Spleen (tissue), 7 donors: Measurements from ENCODE around the gene LY6G6D.

ENCODE experiments used
- CTCF ChIP-seq, 11 experiments: fragments of 200-600 bp in 7 of 11; fragments of 450-650 bp in 4 of 11; sonication (generic) in 4 of 11; IDR thresholded peaks in 8 of 11; conservative IDR thresholded peaks in 3 of 11; 1 replicate in 7 of 11; 2 replicates in 4 of 11; pipeline versions ENCODE4 v1.4.0 to v1.8.0; 2016 to 2021; ENCODE audit warnings: antibody characterized with exemption in 11 of 11, inconsistent platforms in 4 of 11, mild to moderate bottlenecking in 1 of 11
- POLR2AphosphoS5 ChIP-seq, 3 donors: sonication (generic); formaldehyde crosslinking; IDR thresholded peaks; one replicate each; pipeline ENCODE4 v1.5.1; 2017; ENCODE audit warnings: antibody characterized with exemption in 3 of 3
- donor health status: DM: no; HTN: no; CAD: no; lungs with moderate emphysema.
- donor health status: DM: no; HTN: no; CAD: no.
- donor health status: DM: no; HTN: no; CAD: no.

GRCh38 chr6:31762878-31763618, 47.9 kb downstream of the LY6G6D start:
- no peak for TF ChIP-seq CTCF (IDR thresholded peaks at IDR 0.05 in 8 of 11, conservative IDR thresholded peaks at IDR 0.05 in 3 of 11)
- no peak for TF ChIP-seq POLR2AphosphoS5 (IDR thresholded peaks at IDR 0.05)
